H1 (cell line): Measurements from ENCODE around the gene SP5. TPM values are rescaled to one million over a fixed set of nuclear protein-coding genes. Genes with fewer than 3 reads are reported as not detected.

Experiments
- ASH2L ChIP-seq: fragments of 200-600, 300-600 bp; sonication (generic); IDR thresholded peaks from one replicate; pipeline ENCODE4 v1.7.1; 2017; ENCODE audit warnings: low read length
- FOSL1 ChIP-seq: IDR thresholded peaks from 2 replicates; pipeline ENCODE4 v1.6.1; 2011; ENCODE audit warnings: mild to moderate bottlenecking, low read depth, low read length, moderate library complexity; ENCODE audit not compliant: insufficient read depth
- POU5F1 ChIP-seq: IDR thresholded peaks from 2 replicates; pipeline ENCODE4 v1.6.1; 2011; ENCODE audit warnings: low read depth, mild to moderate bottlenecking, low read length, moderate library complexity
- RBBP5 ChIP-seq: IDR thresholded peaks from 2 replicates; pipeline ENCODE4 v1.7.1; 2012; ENCODE audit warnings: low read depth, mild to moderate bottlenecking, inconsistent platforms, low read length, moderate library complexity, borderline replicate concordance
- polyA plus RNA-seq, 7 experiments: library from polyadenylated mRNA; depleted of rRNA in 3 of 7; stranded (reverse) in 5 of 7; unstranded in 2 of 7; fragments of >200 nt in 5 of 7; fragments of 200-250 nt in 2 of 7; gene quantifications; 1 replicate in 5 of 7; 2 replicates in 1 of 7; 4 replicates in 1 of 7; pipeline versions ENCODE4 v1.2.1 to v1.2.3, GENCODE V29; 2011 to 2013; ENCODE audit warnings: missing spikeins in 2 of 7, mixed read lengths in 2 of 7
- total RNA-seq: library from RNA; stranded (reverse); fragmentation: NEBNext Ultra II Directional; extraction: Animal tissue kit (Norgen Biotek cat#: 25700); gene quantifications from 2 replicates; pipeline ENCODE4 v1.2.1, GENCODE V29; 2021
- TF ChIP-seq, protein P1 (sequence below): IDR thresholded peaks from 2 replicates; pipeline ENCODE4 v1.6.1; 2012; ENCODE audit warnings: low read length, inconsistent platforms
- TF ChIP-seq, protein P2 (sequence below): IDR thresholded peaks from 2 replicates; pipeline ENCODE4 v1.6.1; 2012; ENCODE audit warnings: inconsistent platforms

The SP5 gene
- total and polyA plus RNA-seq, 2 of the 8 experiments (the other 6 are each of a cell fraction or from before 2014, with no cell fraction given): 0.17 TPM; not detected in 1

DNA sequence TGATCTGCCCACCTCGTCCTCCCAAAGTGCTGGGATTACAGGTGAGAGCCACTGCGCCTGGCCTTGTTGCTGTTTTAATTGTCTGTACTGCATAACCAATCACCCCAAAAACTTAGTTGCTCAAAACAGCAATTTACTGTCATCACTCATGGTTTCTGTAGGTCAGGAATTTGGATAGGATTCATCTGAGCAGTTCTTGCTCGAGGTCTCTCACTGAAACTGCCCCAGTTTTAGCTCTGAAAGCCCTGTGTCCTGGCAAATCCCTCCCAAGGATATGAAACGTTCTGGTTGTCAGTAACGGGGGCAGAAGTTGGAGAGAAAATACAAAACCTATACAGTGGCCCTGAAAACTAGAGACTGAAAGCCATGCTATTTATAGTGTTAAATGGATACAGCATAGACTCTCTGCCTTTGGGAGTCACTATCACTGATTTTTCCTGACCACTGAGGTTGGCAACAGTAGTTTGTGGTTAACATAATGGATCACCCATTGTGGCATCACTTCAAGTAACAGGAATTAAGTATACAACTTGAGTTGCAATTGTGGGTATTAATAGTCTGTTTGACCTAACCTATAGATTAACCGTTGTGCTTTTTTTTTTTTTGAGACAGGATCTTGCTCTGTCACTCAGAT is 27.9 kb downstream of the SP5 start (continued):
- TF ChIP-seq, protein P1, sequence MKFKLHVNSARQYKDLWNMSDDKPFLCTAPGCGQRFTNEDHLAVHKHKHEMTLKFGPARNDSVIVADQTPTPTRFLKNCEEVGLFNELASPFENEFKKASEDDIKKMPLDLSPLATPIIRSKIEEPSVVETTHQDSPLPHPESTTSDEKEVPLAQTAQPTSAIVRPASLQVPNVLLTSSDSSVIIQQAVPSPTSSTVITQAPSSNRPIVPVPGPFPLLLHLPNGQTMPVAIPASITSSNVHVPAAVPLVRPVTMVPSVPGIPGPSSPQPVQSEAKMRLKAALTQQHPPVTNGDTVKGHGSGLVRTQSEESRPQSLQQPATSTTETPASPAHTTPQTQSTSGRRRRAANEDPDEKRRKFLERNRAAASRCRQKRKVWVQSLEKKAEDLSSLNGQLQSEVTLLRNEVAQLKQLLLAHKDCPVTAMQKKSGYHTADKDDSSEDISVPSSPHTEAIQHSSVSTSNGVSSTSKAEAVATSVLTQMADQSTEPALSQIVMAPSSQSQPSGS: no peak
- no peak for TF ChIP-seq RBBP5
- TF ChIP-seq, protein P2, sequence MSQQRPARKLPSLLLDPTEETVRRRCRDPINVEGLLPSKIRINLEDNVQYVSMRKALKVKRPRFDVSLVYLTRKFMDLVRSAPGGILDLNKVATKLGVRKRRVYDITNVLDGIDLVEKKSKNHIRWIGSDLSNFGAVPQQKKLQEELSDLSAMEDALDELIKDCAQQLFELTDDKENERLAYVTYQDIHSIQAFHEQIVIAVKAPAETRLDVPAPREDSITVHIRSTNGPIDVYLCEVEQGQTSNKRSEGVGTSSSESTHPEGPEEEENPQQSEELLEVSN: no peak
- TF ChIP-seq ASH2L: no peak
- TF ChIP-seq FOSL1: no peak
- TF ChIP-seq POU5F1: no peak
- TF ChIP-seq, all 59 proteins: peak for 0
